OCI-LY7 (cell line): ENCODE results near the gene SCN2A. TPM values are rescaled to one million over a fixed set of nuclear protein-coding genes. Genes with fewer than 3 reads are reported as not detected.

Source experiments
- BruUV-seq: library from RNA; stranded (reverse); fragments of 400-500 nt; replicated peaks from 2 replicates; lab custom pipeline; 2021; lab: Mats Ljungman, UMichigan
- CTCF ChIA-PET: fragments of 300-600 bp; sonication (Branson Sonifier 250); formaldehyde crosslinking; loops from one replicate; lab custom pipeline; 2022; ENCODE audit warnings: antibody characterized with exemption; ENCODE audit not compliant: unreplicated experiment; lab: Charles Lee
- POLR2A ChIA-PET: fragments of 300-600 bp; sonication (Branson Sonifier 250); formaldehyde crosslinking; loops from one replicate; lab custom pipeline; 2022; ENCODE audit warnings: antibody characterized with exemption; lab: Charles Lee
- DNase-seq: peaks from one replicate; pipeline ENCODE4 v3.0.0-alpha.2; 2015; ENCODE audit warnings: low spot score
- H2AFZ ChIP-seq: fragments of 200-600 bp; sonication (generic), shearing (Covaris generic); 2 replicates; pipeline ENCODE4 v1.6.1; 2014; ENCODE audit warnings: mild to moderate bottlenecking, antibody characterized with exemption, low read length, moderate library complexity
- H3K27ac ChIP-seq: fragments of 200-600 bp; sonication (generic); 2 replicates; pipeline ENCODE4 v1.5.1; 2014; ENCODE audit warnings: mixed run types, low read depth, mild to moderate bottlenecking, moderate library complexity, low read length, inconsistent platforms; ENCODE audit not compliant: poor library complexity, severe bottlenecking
- H3K36me3 ChIP-seq: fragments of 200-600 bp; sonication (generic); 2 replicates; pipeline ENCODE4 v1.6.1; 2014; ENCODE audit warnings: mild to moderate bottlenecking, antibody characterized with exemption, low read length, moderate library complexity, mixed read lengths; ENCODE audit not compliant: insufficient read depth
- H3K4me1 ChIP-seq: fragments of 200-600 bp; sonication (generic); 2 replicates; pipeline ENCODE4 v1.5.1; 2014; ENCODE audit warnings: mild to moderate bottlenecking, low read length; ENCODE audit not compliant: insufficient read depth, poor library complexity, severe bottlenecking
- H3K4me2 ChIP-seq: fragments of 200-600 bp; sonication (generic); 2 replicates; pipeline ENCODE4 v1.6.1; 2014; ENCODE audit warnings: mild to moderate bottlenecking, low read length
- H3K4me3 ChIP-seq: fragments of 200-600 bp; sonication (generic); 2 replicates; pipeline ENCODE4 v1.5.1; 2014; ENCODE audit warnings: mild to moderate bottlenecking, low read depth, low read length; ENCODE audit not compliant: poor library complexity, severe bottlenecking
- H3K79me2 ChIP-seq: fragments of 200-600 bp; sonication (generic); 2 replicates; pipeline ENCODE4 v1.6.1; 2016; ENCODE audit warnings: low read depth, mild to moderate bottlenecking, low read length, moderate library complexity, mixed read lengths; ENCODE audit not compliant: insufficient read depth
- H3K9me2 ChIP-seq: fragments of 200-600 bp; sonication (generic); 2 replicates; pipeline ENCODE4 v1.6.1; 2016; ENCODE audit warnings: mild to moderate bottlenecking, low read length, mixed read lengths; ENCODE audit not compliant: insufficient read depth
- H3K9me3 ChIP-seq: fragments of 200-600 bp; sonication (generic); 2 replicates; pipeline ENCODE4 v1.6.1; 2014; ENCODE audit warnings: mild to moderate bottlenecking, mixed run types, low read length, mixed read lengths
- H4K20me1 ChIP-seq: fragments of 200-600 bp; sonication (generic); 2 replicates; pipeline ENCODE4 v1.6.1; 2014; ENCODE audit warnings: mild to moderate bottlenecking, antibody characterized with exemption, low read length, moderate library complexity, mixed read lengths; ENCODE audit not compliant: insufficient read depth
- CTCF ChIP-seq: fragments of 200-600 bp; sonication (generic); conservative IDR thresholded peaks from 2 replicates; pipeline ENCODE4 v1.5.1; 2014; ENCODE audit warnings: mild to moderate bottlenecking, antibody characterized with exemption, low read length, moderate library complexity, mixed read lengths
- EZH2phosphoT487 ChIP-seq: fragments of 200-600 bp; sonication (generic); IDR thresholded peaks from 2 replicates; pipeline ENCODE4 v1.6.1; 2018; ENCODE audit warnings: low read depth, borderline replicate concordance, mild to moderate bottlenecking, mixed run types, antibody characterized with exemption, low read length, moderate library complexity, mixed read lengths
- intact Hi-C: fragments of 100-400 bp; cut with micrococcal nuclease; formaldehyde crosslinking; loops from one replicate; pipeline ENCODE4 v1.10.0; 2022; ENCODE audit not compliant: unreplicated experiment
- total RNA-seq, 2 experiments: library from RNA; depleted of rRNA in 1 of 2; stranded (reverse); fragments of >200 nt in 1 of 2; shearing (Covaris generic) in 1 of 2; gene quantifications; 2 replicates each; pipeline ENCODE4 v1.2.3, GENCODE V29; 2014 to 2022

Gene SCN2A
- total RNA-seq, 2 experiments from 2014 or later = not detected

- TF ChIP-seq CTCF = no peak
- TF ChIP-seq EZH2phosphoT487 = no peak
- CTCF ChIA-PET = no interaction called here
Observed at GRCh38 chr2:165428926-165429325, 189.7 kb downstream of the SCN2A start.

GRCh38 chr2:165431014-165431413 lies 191.8 kb downstream of the SCN2A start:
- Histone ChIP-seq H3K79me2 (no peaks in the 10 kb centered on the region), H3K4me2 (no peak overlapping the region), H3K27ac (no peak overlapping the region), H3K9me2 (no peaks in the 10 kb centered on the region), H3K9me3 (no peaks in the 10 kb centered on the region), H3K4me3 (no peak overlapping the region), H3K36me3 (no peaks in the 10 kb centered on the region), H4K20me1 (no peaks in the 10 kb centered on the region), H3K4me1 (no peaks in the 10 kb centered on the region), H2AFZ (no peak overlapping the region)
- DNase-seq = no peak
- intact Hi-C loops = no loop called here
- POLR2A ChIA-PET = interaction anchor here (0.8 kb wide), 1 partner anchor 8 kb away, joined by 3 read pairs; no protein-coding TSS in a partner anchor
- TF ChIP-seq CTCF (no peak), EZH2phosphoT487 (no peak)
- CTCF ChIA-PET = no interaction called here
- no TSS peak for BruUV-seq

More at GRCh38 chr2:165428926-165429325, 189.7 kb downstream of the SCN2A start:
- Histone ChIP-seq H3K9me2 (no peaks in the 10 kb centered on the region), H2AFZ (no peak overlapping the region), H3K9me3 (no peaks in the 10 kb centered on the region), H3K4me1 (no peaks in the 10 kb centered on the region), H3K4me3 (no peak overlapping the region), H3K4me2 (no peak overlapping the region), H3K27ac (no peak overlapping the region), H3K79me2 (no peaks in the 10 kb centered on the region), H4K20me1 (no peaks in the 10 kb centered on the region), H3K36me3 (no peaks in the 10 kb centered on the region)
- POLR2A ChIA-PET = no interaction called here
- BruUV-seq = no TSS peak
- intact Hi-C loops = no loop called here
- DNase-seq = no peak

- BruUV-seq = no TSS peak
- H3K27ac ChIP-seq = no peak overlapping the region
- no peak overlapping the region for H3K4me3 ChIP-seq
- no peaks in the 10 kb centered on the region for H4K20me1 ChIP-seq
- H3K36me3 ChIP-seq = no peaks in the 10 kb centered on the region
- H3K4me2 ChIP-seq = no peak overlapping the region
- no peaks in the 10 kb centered on the region for H3K79me2 ChIP-seq
- ChIA-PET POLR2A (no interaction called here), CTCF (no interaction called here)
- TF ChIP-seq CTCF (no peak), EZH2phosphoT487 (no peak)
- H3K9me2 ChIP-seq = no peaks in the 10 kb centered on the region
- no peak overlapping the region for H2AFZ ChIP-seq
- H3K9me3 ChIP-seq = no peaks in the 10 kb centered on the region
- no peaks in the 10 kb centered on the region for H3K4me1 ChIP-seq
- no peak for DNase-seq
- intact Hi-C loops = no loop called here
Observed at GRCh38 chr2:165432234-165432966, 193.2 kb downstream of the SCN2A start.
